Measurements from ENCODE around the gene RNASEH2B. TPM values are rescaled to one million over a fixed set of nuclear protein-coding genes. Genes with fewer than 3 reads are reported as not detected.

Gene RNASEH2B
- 26.7 to 29.3 TPM (median 27.5 TPM) in 5 replicates for total RNA-seq (2022; extraction: Qiagen RNA extraction)

GRCh38 chr13:50909605-50910484, at the start of gene RNASEH2B:
Gene RNASEH2B (plus strand): TSS chr13:50909791. CDS start chr13:50910077, 286 bp downstream.

Other genes with a start within 250 kb of the RNASEH2B start
- gene DLEU7, start 66.1 kb upstream of the RNASEH2B start, total RNA-seq (2022; extraction: Qiagen RNA extraction) = not detected in 5 replicates
- not detected in 5 replicates for gene C13orf42, start 201.5 kb downstream of the RNASEH2B start, total RNA-seq (2022; extraction: Qiagen RNA extraction)

Data from A549 treated with CORT108297 at 1 μM for 4 hours (cell line).